Measurements from ENCODE around the gene CTNND2.

The CTNND2 gene

DNA sequence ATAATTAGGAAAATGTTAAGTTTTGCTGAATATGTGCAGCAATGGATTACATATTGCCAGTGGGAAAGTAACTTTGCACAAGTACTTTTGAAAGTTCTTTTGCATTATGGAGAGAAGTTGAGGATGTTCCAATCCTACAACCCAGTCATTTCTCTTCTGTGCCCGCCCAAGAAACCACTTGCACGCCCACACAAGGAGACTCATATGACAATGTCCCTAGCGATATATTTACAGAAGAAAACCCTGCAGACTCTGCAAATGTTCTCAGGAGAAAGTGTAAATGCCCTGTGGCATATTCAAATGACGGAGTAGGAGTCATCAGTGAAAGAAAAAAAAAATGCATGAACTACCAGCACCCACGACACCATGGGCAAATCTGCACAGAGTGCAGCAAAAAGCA lies 356.5 kb downstream of the CTNND2 start:
- no peak for TF ChIP-seq CTCF (IDR thresholded peaks at IDR 0.05; ENCODE audit: low read depth, low read length)
- no peak for DNase-seq (ENCODE audit: low read depth, low spot score)
- H3K4me3 ChIP-seq (ENCODE audit: low read depth, low read length): no peak overlapping the region
- in situ Hi-C loops (cut with HindIII; ENCODE audit: low sequenced_read_pairs): no loop called here

DNA sequence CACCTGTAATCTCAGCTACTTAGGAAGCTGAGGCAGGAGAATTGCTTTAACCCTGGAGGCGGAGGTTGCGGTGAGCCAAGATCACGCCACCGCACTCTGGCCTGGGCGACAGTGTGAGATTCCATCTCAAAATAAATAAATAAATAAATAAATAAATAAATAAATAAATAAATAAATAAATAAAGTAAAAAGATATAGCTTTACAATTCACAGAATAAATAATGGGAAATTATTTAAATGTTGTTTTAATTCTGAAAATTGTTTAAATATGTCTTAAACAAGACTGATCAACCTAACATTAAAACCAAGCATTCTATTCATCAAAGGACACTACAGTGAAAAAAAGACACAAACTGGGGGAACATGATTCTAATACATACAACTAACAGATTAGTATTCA lies 357.1 kb downstream of the CTNND2 start:
- in situ Hi-C loops (cut with HindIII; ENCODE audit: low sequenced_read_pairs): no loop called here
- no peak for DNase-seq (ENCODE audit: low read depth, low spot score)
- TF ChIP-seq CTCF (IDR thresholded peaks at IDR 0.05; ENCODE audit: low read depth, low read length): no peak
- no peak overlapping the region for H3K4me3 ChIP-seq (ENCODE audit: low read depth, low read length)

GRCh38 chr5:11540112-11540511 lies 364.1 kb downstream of the CTNND2 start:
- in situ Hi-C loops (cut with HindIII; ENCODE audit: low sequenced_read_pairs): no loop called here
- no peak for DNase-seq (ENCODE audit: low read depth, low spot score)
- H3K4me3 ChIP-seq (ENCODE audit: low read depth, low read length): no peak overlapping the region
- TF ChIP-seq CTCF (IDR thresholded peaks at IDR 0.05; ENCODE audit: low read depth, low read length): no peak

DNA sequence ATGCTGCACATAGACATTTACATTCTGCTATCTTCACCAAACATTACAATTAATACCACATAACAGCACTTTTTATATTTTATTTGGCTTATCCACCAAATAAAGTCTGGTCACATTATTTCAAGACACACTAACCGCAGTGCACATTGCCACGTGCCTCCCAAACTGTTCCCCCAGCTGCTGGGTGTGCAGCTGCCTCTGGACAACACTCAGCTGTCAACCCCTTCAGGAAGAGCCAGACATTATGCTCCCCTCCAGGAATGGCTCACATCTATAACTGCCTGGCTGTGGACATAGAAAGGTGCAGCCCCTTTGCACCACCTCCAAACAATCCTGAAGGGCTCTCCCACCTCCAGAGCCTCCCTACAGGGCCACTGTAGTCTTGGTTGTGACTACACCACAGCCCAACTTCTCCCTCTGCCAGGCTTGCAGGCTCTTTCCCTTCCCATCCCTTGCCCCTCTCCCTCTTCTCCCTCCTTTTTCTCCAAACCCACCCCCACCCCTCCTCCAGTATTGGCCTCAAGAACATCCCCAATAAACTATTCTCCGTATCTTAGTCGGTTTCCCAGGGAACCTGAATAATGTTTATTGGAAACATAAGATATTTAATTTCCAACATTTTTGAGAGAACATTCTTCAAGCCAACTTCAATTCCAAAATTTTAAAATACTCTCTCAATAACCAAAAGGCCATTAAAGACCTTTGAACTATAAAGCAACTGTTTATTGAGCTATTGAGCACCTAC lies 372.3 kb downstream of the CTNND2 start:
- in situ Hi-C loops (cut with HindIII; ENCODE audit: low sequenced_read_pairs): no loop called here
- DNase-seq (ENCODE audit: low read depth, low spot score): no peak
- H3K4me3 ChIP-seq (ENCODE audit: low read depth, low read length): no peak overlapping the region
- no peak for TF ChIP-seq CTCF (IDR thresholded peaks at IDR 0.05; ENCODE audit: low read depth, low read length)

DNA sequence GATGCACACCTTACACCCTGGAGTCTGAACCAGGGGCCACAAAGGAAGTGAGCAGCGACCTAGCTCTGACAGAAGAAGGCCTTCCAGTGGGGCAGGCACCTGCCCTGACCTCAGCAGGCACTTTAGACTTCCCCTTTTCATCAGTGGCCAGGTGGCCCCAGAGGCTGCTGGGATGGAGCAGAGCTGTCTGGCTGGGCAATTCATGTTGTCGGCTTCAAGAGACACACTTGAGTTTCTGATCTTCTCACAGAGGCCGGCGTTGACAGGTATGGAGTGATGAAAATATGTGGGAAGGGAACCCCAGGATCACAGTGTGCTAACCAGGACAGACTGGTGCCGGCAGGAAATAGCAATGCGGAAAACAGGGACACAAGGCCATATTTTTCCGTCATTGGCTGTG lies 375.5 kb downstream of the CTNND2 start:
- no peak for TF ChIP-seq CTCF (IDR thresholded peaks at IDR 0.05; ENCODE audit: low read depth, low read length)
- in situ Hi-C loops (cut with HindIII; ENCODE audit: low sequenced_read_pairs): no loop called here
- DNase-seq (ENCODE audit: low read depth, low spot score): no peak
- no peak overlapping the region for H3K4me3 ChIP-seq (ENCODE audit: low read depth, low read length)

DNA sequence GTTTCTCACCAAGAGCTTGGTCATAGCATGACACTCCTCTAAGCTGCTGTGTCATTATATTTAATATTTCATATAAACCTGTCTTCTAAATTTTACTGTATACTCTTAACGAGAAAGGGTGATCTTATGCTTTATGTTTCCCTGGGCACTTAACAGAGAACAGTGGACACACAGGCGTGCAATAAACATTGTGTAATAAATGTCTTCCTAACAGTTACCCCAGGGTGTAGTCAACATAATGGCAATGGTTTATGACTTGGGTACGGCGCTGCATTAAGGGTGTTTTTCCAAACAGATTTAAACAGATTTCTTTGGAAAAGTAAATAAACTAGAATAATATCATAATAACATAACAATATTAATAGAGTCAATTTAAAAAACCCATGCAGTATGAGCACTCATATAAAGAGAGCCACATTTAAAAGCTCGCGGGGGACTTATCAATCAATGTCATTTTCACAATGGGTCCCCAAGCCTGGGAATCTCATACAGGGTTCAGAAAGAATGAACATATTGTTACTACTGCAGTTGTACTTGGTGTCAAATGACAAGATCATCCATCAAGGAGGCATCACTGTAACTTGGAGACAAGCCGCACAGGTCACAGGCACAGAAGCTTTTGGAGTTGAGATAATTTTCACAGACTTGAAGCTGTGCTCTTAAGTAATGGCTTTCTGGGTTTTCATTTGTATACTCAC lies 376.4 kb downstream of the CTNND2 start:
- DNase-seq (ENCODE audit: low read depth, low spot score): no peak
- no peak for TF ChIP-seq CTCF (IDR thresholded peaks at IDR 0.05; ENCODE audit: low read depth, low read length)
- no peak overlapping the region for H3K4me3 ChIP-seq (ENCODE audit: low read depth, low read length)
- in situ Hi-C loops (cut with HindIII; ENCODE audit: low sequenced_read_pairs): no loop called here
